Lower lobe of right lung (tissue), 2 donors: ENCODE measurements around the gene RPL27. TPM values are rescaled to one million over a fixed set of nuclear protein-coding genes. Genes with fewer than 3 reads are reported as not detected.
"Not testable (repeated sequence)": the region's sequence is repeated elsewhere in the genome, so short reads cannot be mapped to it uniquely, and the experiment has no call there.

Source experiments
- ATAC-seq, 2 donors: fragments of 200-7000 bp; cut with Tn5 transposase; one replicate each; pipeline ENCODE4 v1.9.1; 2020 to 2022; ENCODE audit warnings: mild to moderate bottlenecking in 2 of 2, moderate library complexity in 2 of 2
- DNase-seq: peaks from one replicate; pipeline ENCODE4 v3.0.0-alpha.2; 2020
- H3K27ac ChIP-seq: fragments of 200-600 bp; one replicate; pipeline ENCODE4 v1.8.0; 2022
- H3K27me3 ChIP-seq: fragments of 200-600 bp; one replicate; pipeline ENCODE4 v1.8.0; 2022; ENCODE audit warnings: low read depth
- H3K36me3 ChIP-seq: fragments of 200-600 bp; one replicate; pipeline ENCODE4 v1.8.0; 2022; ENCODE audit warnings: mild to moderate bottlenecking
- H3K4me1 ChIP-seq: fragments of 200-600 bp; one replicate; pipeline ENCODE4 v1.8.0; 2022
- H3K4me3 ChIP-seq: fragments of 200-600 bp; one replicate; pipeline ENCODE4 v1.8.0; 2022; ENCODE audit warnings: mild to moderate bottlenecking
- H3K9me3 ChIP-seq: fragments of 200-600 bp; one replicate; pipeline ENCODE4 v1.8.0; 2022
- CTCF ChIP-seq: fragments of 200-600 bp; IDR thresholded peaks from one replicate; pipeline ENCODE4 v1.8.0; 2022; ENCODE audit warnings: antibody characterized with exemption, mild to moderate bottlenecking
- intact Hi-C: fragments of 100-400 bp; cut with DNase I; formaldehyde crosslinking; loops from one replicate; pipeline ENCODE4 v1.11.0; 2022
- total RNA-seq: library from RNA; stranded (reverse); fragmentation: NEBNext Ultra II Directional; extraction: Animal tissue kit (Norgen Biotek cat#: 25700); gene quantifications from one replicate; pipeline ENCODE4 v1.2.1, GENCODE V29; 2021
- donor health status: DM: no; HTN: yes; CAD: no; lungs with severe emphysema.

Gene RPL27
- total RNA-seq, 1 donor from 2014 or later: 810 TPM

DNA sequence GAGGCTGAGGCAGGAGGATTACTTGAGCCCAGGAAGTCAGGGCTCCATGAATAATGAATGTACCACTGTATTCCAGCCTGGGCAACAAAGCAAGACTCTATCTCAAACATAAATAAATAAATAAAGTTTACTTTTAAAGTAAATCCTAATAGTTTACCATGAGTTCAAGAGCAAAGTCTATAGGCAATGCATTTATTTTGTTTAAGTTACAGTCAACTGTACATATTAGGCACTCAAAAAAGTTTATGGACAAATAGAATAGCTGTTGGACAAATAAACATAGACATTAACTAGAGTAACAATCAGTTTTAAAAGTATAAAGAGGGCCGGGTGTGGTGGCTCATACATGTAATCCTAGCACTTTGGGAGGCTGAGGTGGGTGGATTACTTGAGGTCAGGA lies 30.3 kb upstream of the RPL27 start:
- no peak for TF ChIP-seq CTCF
- ATAC-seq (no peak), DNase-seq (no peak)
- Histone ChIP-seq H3K36me3 (no peaks in the 10 kb centered on the region), H3K9me3 (no peaks in the 10 kb centered on the region), H3K4me3 (no peak overlapping the region), H3K4me1 (peaks cover 8% of the 10 kb centered on the region), H3K27ac (no peak overlapping the region), H3K27me3 (no peaks in the 10 kb centered on the region)
- intact Hi-C loops: no loop called here

DNA sequence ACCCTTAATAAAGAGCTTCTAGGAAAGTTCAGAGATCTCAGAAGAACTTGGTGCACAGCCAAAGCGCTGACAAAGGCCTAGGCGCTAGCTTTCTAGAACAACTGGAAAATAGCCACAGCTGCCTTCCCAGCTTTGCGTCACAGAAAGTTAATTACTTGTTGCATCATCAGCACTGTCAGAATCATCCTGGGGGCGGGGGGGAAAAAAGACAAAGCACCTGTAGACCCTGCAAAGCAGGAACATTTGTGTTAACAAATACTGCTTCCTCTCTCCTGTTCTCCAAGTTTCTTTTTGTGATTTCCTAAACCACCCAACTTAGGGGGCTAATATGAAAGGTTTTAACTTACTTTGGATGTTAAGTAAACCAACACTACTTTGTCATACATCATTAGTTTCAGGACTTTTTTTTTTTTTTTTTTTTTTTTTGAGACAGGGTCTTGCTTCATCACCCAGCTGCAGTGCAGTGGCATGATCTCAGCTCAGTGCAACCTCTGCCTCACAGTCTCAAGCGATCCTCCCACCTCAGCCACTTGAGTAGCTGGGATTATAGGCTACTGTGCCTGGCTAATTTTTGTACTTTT lies 29.1 kb upstream of the RPL27 start:
- Histone ChIP-seq H3K4me3 (no peak overlapping the region), H3K36me3 (no peaks in the 10 kb centered on the region), H3K9me3 (no peaks in the 10 kb centered on the region), H3K4me1 (no peaks in the 10 kb centered on the region), H3K27ac (no peak overlapping the region), H3K27me3 (no peaks in the 10 kb centered on the region)
- TF ChIP-seq CTCF: no peak
- ATAC-seq (no peak), DNase-seq (no peak)
- intact Hi-C loops: no loop called here

- no peaks in the 10 kb centered on the region for H3K36me3 ChIP-seq
- no peak for DNase-seq
- H3K27me3 ChIP-seq: no peaks in the 10 kb centered on the region
- no peaks in the 10 kb centered on the region for H3K4me1 ChIP-seq
- H3K27ac ChIP-seq: no peak overlapping the region
- no peak for ATAC-seq
- no peak for TF ChIP-seq CTCF
- H3K9me3 ChIP-seq: no peaks in the 10 kb centered on the region
- no peak overlapping the region for H3K4me3 ChIP-seq
- intact Hi-C loops: no loop called here
Measured at GRCh38 chr17:42971589-42971988, 26.6 kb upstream of the RPL27 start.

DNA sequence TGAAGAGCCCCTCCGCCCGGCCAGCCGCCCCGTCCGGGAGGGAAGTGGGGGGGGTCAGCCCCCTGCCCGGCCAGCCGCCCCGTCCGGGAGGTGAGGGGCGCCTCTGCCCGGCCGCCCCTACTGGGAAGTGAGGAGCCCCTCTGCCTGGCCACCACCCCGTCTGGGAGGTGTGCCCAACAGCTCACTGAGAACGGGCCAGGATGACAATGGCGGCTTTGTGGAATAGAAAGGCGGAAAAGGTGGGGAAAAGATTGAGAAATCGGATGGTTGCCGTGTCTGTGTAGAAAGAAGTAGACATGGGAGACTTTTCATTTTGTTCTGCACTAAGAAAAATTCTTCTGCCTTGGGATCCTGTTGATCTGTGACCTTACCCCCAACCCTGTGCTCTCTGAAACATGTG lies 24.9 kb upstream of the RPL27 start:
- DNase-seq, H3K27me3 ChIP-seq, H3K9me3 ChIP-seq, H3K4me3 ChIP-seq, H3K27ac ChIP-seq, H3K4me1 ChIP-seq, intact Hi-C loops, H3K36me3 ChIP-seq, ATAC-seq: not testable (repeated sequence)

DNA sequence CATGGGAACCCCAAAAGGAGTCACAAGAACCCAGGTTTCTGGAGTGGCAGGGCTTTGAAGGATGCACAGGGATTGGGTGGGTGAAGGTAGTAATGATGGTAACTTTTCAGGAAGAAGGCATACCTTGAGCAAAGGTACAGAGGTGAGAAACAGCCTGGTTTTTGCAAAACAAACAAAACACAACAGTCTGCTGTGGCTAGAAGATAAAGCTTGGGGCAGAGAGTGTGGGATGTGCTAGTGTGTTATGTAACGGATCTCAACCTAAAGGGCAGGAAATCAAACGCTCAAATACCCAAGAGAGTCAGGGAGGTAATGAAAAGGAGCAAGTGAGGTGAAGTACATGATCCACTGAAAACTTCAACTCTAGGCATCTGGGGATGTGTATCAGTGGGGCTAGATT lies 23.0 kb upstream of the RPL27 start:
- Histone ChIP-seq H3K27ac (no peak overlapping the region), H3K4me1 (peaks cover 7% of the 10 kb centered on the region), H3K36me3 (no peaks in the 10 kb centered on the region), H3K27me3 (no peaks in the 10 kb centered on the region), H3K4me3 (no peak overlapping the region), H3K9me3 (no peaks in the 10 kb centered on the region)
- DNase-seq (no peak), ATAC-seq (no peak)
- no peak for TF ChIP-seq CTCF
- intact Hi-C loops: no loop called here

- H3K36me3 ChIP-seq, ATAC-seq, H3K9me3 ChIP-seq, H3K27ac ChIP-seq, DNase-seq, intact Hi-C loops, H3K4me1 ChIP-seq, H3K27me3 ChIP-seq, H3K4me3 ChIP-seq: not testable (repeated sequence)
Measured at GRCh38 chr17:42975701-42976100, 22.5 kb upstream of the RPL27 start.
